Right lobe of liver (tissue), 6 donors: Measurements from ENCODE around the gene HOMER1. TPM values are rescaled to one million over a fixed set of nuclear protein-coding genes. Genes with fewer than 3 reads are reported as not detected.

ENCODE experiments used
- ATAC-seq, 4 donors: fragments of 200-7000 bp; cut with Tn5 transposase; one replicate each; pipeline ENCODE4 v1.9.1; 2020; ENCODE audit warnings: mild to moderate bottlenecking in 4 of 4, moderate library complexity in 4 of 4
- DNase-seq, 3 donors: peaks; one replicate each; pipeline ENCODE4 v3.0.0-alpha.2; 2020
- H3K27ac ChIP-seq, 3 donors: fragments of 200-600 bp; one replicate each; pipeline ENCODE4 v1.8.0; 2022
- H3K27me3 ChIP-seq, 2 donors: fragments of 200-600 bp; one replicate each; pipeline ENCODE4 v1.8.0; 2022
- H3K36me3 ChIP-seq, 4 donors: fragments of 200-600 bp; sonication (generic) in 1 of 4; one replicate each; pipeline versions ENCODE4 v1.5.1 to v1.8.0; 2017 to 2022; ENCODE audit warnings: control low read depth in 1 of 4
- H3K4me1 ChIP-seq, 4 donors: fragments of 200-600 bp; sonication (generic) in 1 of 4; one replicate each; pipeline versions ENCODE4 v1.5.1 to v1.8.0; 2017 to 2022; ENCODE audit warnings: control low read depth in 1 of 4
- H3K4me3 ChIP-seq, 3 donors: fragments of 200-600 bp; one replicate each; pipeline ENCODE4 v1.8.0; 2022
- H3K9me3 ChIP-seq, 4 donors: fragments of 200-600 bp; sonication (generic) in 1 of 4; one replicate each; pipeline versions ENCODE4 v1.5.1 to v1.8.0; 2017 to 2022; ENCODE audit warnings: control low read depth in 1 of 4
- POLR2A ChIP-seq: fragments of 450-650 bp; IDR thresholded peaks from one replicate; pipeline ENCODE4 v1.6.1; 2017; ENCODE audit warnings: antibody characterized with exemption, mild to moderate bottlenecking
- WGBS: methylation state at CpG from one replicate; pipeline ENCODE4 v1.1.6; 2018; ENCODE audit warnings: low coverage, low lambda C conversion rate; ENCODE audit not compliant: insufficient coverage; ENCODE audit errors: missing lambda C conversion rate; 5-methylcytosine and 5-hydroxymethylcytosine counted together
- intact Hi-C, 2 donors: fragments of 100-400 bp; cut with DNase I; formaldehyde crosslinking; loops; one replicate each; pipeline versions ENCODE4 v1.11.2 to v1.14.1; 2022
- total RNA-seq, 6 experiments: library from RNA; depleted of rRNA in 2 of 6; stranded (reverse); fragments of >200 nt in 2 of 6; fragmentation: NEBNext Ultra II Directional in 3 of 6; extraction: Animal tissue kit (Norgen Biotek cat#: 25700) in 3 of 6; gene quantifications; one replicate each; pipeline versions ENCODE4 v1.1.0 to v1.2.4, GENCODE V29; 2016 to 2023
- TF ChIP-seq, protein P1 (sequence below), 4 donors: fragments of 200-600 bp in 3 of 4; fragments of 450-650 bp in 1 of 4; IDR thresholded peaks; one replicate each; pipeline versions ENCODE4 v1.5.1 to v1.8.0; 2016 to 2022; ENCODE audit warnings: antibody characterized with exemption in 4 of 4, mild to moderate bottlenecking in 2 of 4
- donor health status: DM: no; HTN: yes; CAD: no.
- donor health status: DM: no; HTN: no; CAD: no.
- donor health status: DM: no; HTN: no; CAD: no.
- donor health status: DM: no; HTN: yes; CAD: no.
- donor health status: DM: no; HTN: yes; CAD: no.

The HOMER1 gene
- total RNA-seq, 6 experiments from 2014 or later = 0.26 to 1.7 (median 1.2) TPM

DNA sequence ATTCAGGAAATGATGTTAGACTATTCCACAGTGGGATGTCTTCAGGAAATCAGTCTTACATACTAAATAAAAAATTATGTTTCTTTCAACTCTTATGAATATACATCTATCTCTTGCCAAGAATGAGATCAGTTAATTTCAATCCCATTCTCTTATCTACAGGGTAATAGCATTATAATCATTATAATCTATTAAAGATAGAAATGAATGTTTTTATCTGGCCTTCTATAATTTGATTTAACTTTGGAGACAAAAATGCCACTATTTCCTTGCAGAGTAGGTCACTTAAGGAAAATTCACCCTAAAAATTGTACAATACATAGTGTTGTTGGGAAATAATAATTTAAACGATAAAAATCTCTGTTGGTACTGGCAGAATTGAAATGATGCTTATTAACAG, 96.4 kb downstream of the HOMER1 start:
- DNase-seq = no peak
- Histone ChIP-seq H3K9me3 (no peaks in the 10 kb centered on the region), H3K4me1 (no peaks in the 10 kb centered on the region), H3K36me3 (no peaks in the 10 kb centered on the region), H3K4me3 (no peak overlapping the region), H3K27me3 (no peaks in the 10 kb centered on the region), H3K27ac (no peak overlapping the region)
- intact Hi-C loops = no loop called here
- WGBS = 85% methylated on average over 1 of the region's 1 CpG
- TF ChIP-seq, protein P1, sequence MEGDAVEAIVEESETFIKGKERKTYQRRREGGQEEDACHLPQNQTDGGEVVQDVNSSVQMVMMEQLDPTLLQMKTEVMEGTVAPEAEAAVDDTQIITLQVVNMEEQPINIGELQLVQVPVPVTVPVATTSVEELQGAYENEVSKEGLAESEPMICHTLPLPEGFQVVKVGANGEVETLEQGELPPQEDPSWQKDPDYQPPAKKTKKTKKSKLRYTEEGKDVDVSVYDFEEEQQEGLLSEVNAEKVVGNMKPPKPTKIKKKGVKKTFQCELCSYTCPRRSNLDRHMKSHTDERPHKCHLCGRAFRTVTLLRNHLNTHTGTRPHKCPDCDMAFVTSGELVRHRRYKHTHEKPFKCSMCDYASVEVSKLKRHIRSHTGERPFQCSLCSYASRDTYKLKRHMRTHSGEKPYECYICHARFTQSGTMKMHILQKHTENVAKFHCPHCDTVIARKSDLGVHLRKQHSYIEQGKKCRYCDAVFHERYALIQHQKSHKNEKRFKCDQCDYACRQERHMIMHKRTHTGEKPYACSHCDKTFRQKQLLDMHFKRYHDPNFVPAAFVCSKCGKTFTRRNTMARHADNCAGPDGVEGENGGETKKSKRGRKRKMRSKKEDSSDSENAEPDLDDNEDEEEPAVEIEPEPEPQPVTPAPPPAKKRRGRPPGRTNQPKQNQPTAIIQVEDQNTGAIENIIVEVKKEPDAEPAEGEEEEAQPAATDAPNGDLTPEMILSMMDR (IDR thresholded peaks at IDR 0.05) = no peak
- TF ChIP-seq POLR2A = no peak
- no peak for ATAC-seq

DNA sequence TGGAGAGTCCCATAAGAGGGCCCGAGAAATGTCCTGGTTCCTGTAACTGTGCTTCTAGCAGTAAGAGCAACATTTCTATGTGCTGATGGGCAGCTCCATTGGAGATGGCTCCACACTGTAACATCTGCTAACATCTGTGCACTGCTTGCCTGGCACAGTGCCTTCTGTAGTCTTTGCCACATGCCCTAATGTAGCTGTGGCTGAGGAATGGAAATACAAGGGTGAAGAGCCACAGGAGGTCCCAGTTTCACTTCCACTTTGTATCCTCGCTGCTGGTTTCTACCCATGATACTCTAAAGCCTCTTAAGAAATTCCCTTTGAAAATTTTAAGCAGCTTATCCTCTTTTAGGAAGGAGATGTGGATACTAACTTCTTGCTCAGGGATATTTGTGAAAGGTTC, 97.4 kb downstream of the HOMER1 start:
- no peaks in the 10 kb centered on the region for H3K36me3 ChIP-seq
- no peaks in the 10 kb centered on the region for H3K27me3 ChIP-seq
- ATAC-seq = peak in 3 of 4 donors; percentile 28 to 43 (median 30)
- TF ChIP-seq, protein P1 (IDR thresholded peaks at IDR 0.05) = no peak
- TF ChIP-seq POLR2A = no peak
- DNase-seq = no peak
- no peaks in the 10 kb centered on the region for H3K4me1 ChIP-seq
- intact Hi-C loops = no loop called here
- WGBS = 86% methylated on average over 2 of the region's 2 CpGs
- H3K9me3 ChIP-seq = no peaks in the 10 kb centered on the region
- no peak overlapping the region for H3K4me3 ChIP-seq
- no peak overlapping the region for H3K27ac ChIP-seq

GRCh38 chr5:79413112-79413511, 100.8 kb downstream of the HOMER1 start:
- no peak for TF ChIP-seq POLR2A
- TF ChIP-seq, protein P1 (IDR thresholded peaks at IDR 0.05) = no peak
- Histone ChIP-seq H3K4me1 (no peaks in the 10 kb centered on the region), H3K4me3 (no peak overlapping the region), H3K9me3 (no peaks in the 10 kb centered on the region), H3K36me3 (no peaks in the 10 kb centered on the region), H3K27me3 (no peaks in the 10 kb centered on the region), H3K27ac (no peak overlapping the region)
- ATAC-seq = no peak
- intact Hi-C loops = no loop called here
- no peak for DNase-seq

DNA sequence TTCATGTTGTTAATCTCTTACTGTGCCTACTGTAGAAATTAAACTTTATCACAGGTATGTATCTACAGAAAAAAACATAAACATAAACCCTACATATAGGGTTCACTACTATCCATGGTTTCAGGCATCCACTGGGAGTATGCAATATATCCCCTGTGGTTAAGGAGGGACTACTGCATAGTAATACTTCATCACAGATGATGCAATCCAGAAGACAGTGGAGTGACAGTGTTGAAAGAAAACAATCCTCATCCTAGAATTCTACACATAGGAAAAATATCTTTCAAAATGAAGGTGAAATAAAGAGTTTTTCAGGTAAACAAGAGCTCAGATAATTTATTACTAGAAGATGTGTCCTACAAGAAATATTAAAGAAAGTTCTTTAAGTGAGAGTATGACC, 105.9 kb downstream of the HOMER1 start:
- no peaks in the 10 kb centered on the region for H3K4me1 ChIP-seq
- no peak for ATAC-seq
- TF ChIP-seq, protein P1 (IDR thresholded peaks at IDR 0.05) = no peak
- no peak for TF ChIP-seq POLR2A
- no peaks in the 10 kb centered on the region for H3K9me3 ChIP-seq
- H3K27me3 ChIP-seq = no peaks in the 10 kb centered on the region
- no peak for DNase-seq
- H3K27ac ChIP-seq = no peak overlapping the region
- no peaks in the 10 kb centered on the region for H3K36me3 ChIP-seq
- H3K4me3 ChIP-seq = no peak overlapping the region
- intact Hi-C loops = no loop called here

GRCh38 chr5:79407591-79407990, 106.3 kb downstream of the HOMER1 start:
- 91% methylated on average over 1 of the region's 1 CpG for WGBS
- intact Hi-C loops = no loop called here
- DNase-seq (no peak), ATAC-seq (no peak)
- Histone ChIP-seq H3K4me1 (no peaks in the 10 kb centered on the region), H3K9me3 (no peaks in the 10 kb centered on the region), H3K27ac (no peak overlapping the region), H3K27me3 (no peaks in the 10 kb centered on the region), H3K4me3 (no peak overlapping the region), H3K36me3 (no peaks in the 10 kb centered on the region)
- TF ChIP-seq, protein P1 (IDR thresholded peaks at IDR 0.05) = no peak
- no peak for TF ChIP-seq POLR2A
